ENCODE results near the gene AKAP17A. TPM values are rescaled to one million over a fixed set of nuclear protein-coding genes. Genes with fewer than 3 reads are reported as not detected.

The AKAP17A gene
- total and polyA plus RNA-seq, 2 donors (not counting 1 experiment from before 2014, with no cell fraction given) = 126 to 196 TPM

GRCh38 chrX:1602299-1602698, 10.9 kb downstream of the AKAP17A start:
- no peaks in the 10 kb centered on the region for H3K27me3 ChIP-seq (replicated peaks in 1 of 4; ENCODE audit: control extremely low read depth in 1 of 4, control insufficient read depth in 3 of 4, insufficient read depth in 4 of 4, low read length in 3 of 4)
- no peaks in the 10 kb centered on the region for H3K9me3 Mint-ChIP-seq (ENCODE audit: insufficient read depth)
- H3K9ac ChIP-seq (ENCODE audit: low read length) = no peak overlapping the region
- 94% methylated on average over 5 of the region's 12 CpGs for WGBS (ENCODE audit: insufficient coverage)
- H3K4me2 ChIP-seq (replicated peaks; ENCODE audit: low read depth, low read length, poor library complexity, severe bottlenecking) = no peak overlapping the region
- TF ChIP-seq CTCF (IDR thresholded peaks at IDR 0.05) (no peak), EZH2 (IDR thresholded peaks at IDR 0.05; ENCODE audit: borderline replicate concordance, insufficient read depth, low read depth, low read length, poor library complexity, severe bottlenecking) (no peak)
- peaks cover 0 to 7% (median 0%) of the 10 kb centered on the region in 3 donors for H3K9me3 ChIP-seq (ENCODE audit: control extremely low read depth in 1 of 3, control insufficient read depth in 2 of 3, insufficient read depth in 1 of 3, low read length in 2 of 3)
- peaks cover 2 to 59% of the 10 kb centered on the region in 2 experiments for H3K36me3 ChIP-seq (replicated peaks in 1 of 2; ENCODE audit: control extremely low read depth in 1 of 2, control insufficient read depth in 1 of 2, extremely low read depth in 1 of 2, insufficient read depth in 2 of 2, low read length in 1 of 2)
- H3K27me3 Mint-ChIP-seq = no peaks in the 10 kb centered on the region
- H4K20me1 ChIP-seq (ENCODE audit: control insufficient read depth, insufficient read depth, low read length, poor library complexity, severe bottlenecking) = peaks cover 43% of the 10 kb centered on the region
- H3K4me1 ChIP-seq (ENCODE audit: control insufficient read depth in 2 of 2, insufficient read depth in 2 of 2, low read length in 2 of 2) = peaks cover 0 to 11% of the 10 kb centered on the region in 2 donors
- H3K4me1 Mint-ChIP-seq = peaks cover 2% of the 10 kb centered on the region
- CTCF ChIA-PET = no interaction called here
- no peak overlapping the region for H3K4me3 Mint-ChIP-seq
- H3K79me2 ChIP-seq (ENCODE audit: control insufficient read depth, insufficient read depth, low read length) = peaks cover 29% of the 10 kb centered on the region
- H2AFZ ChIP-seq (ENCODE audit: insufficient read depth, low read depth, low read length, poor library complexity, severe bottlenecking) = no peak overlapping the region
- DNase-seq (no peak), ATAC-seq (ENCODE audit: low read depth) (no peak)
- intact Hi-C loops (cut with micrococcal nuclease) = no loop called here
- no peak overlapping the region for H3K27ac ChIP-seq (ENCODE audit: low read length in 2 of 2)
- no peak overlapping the region for H3K4me3 ChIP-seq (ENCODE audit: control extremely low read depth in 1 of 5, extremely low read depth in 1 of 5, insufficient read depth in 1 of 5, low read depth in 2 of 5, low read length in 4 of 5)
- POLR2A ChIA-PET = no interaction called here
- H3K27ac Mint-ChIP-seq = no peak overlapping the region

GRCh38 chrX:1606496-1606895, 15.1 kb downstream of the AKAP17A start:
- Histone ChIP-seq H4K20me1 (ENCODE audit: control insufficient read depth, insufficient read depth, low read length, poor library complexity, severe bottlenecking) (peaks cover under 1% of the 10 kb centered on the region), H2AFZ (ENCODE audit: insufficient read depth, low read depth, low read length, poor library complexity, severe bottlenecking) (no peak overlapping the region), H3K27me3 (replicated peaks in 1 of 4; ENCODE audit: control extremely low read depth in 1 of 4, control insufficient read depth in 3 of 4, insufficient read depth in 4 of 4, low read length in 3 of 4) (no peaks in the 10 kb centered on the region), H3K27ac (ENCODE audit: low read length in 2 of 2) (no peak overlapping the region), H3K9ac (ENCODE audit: low read length) (no peak overlapping the region), H3K4me2 (replicated peaks; ENCODE audit: low read depth, low read length, poor library complexity, severe bottlenecking) (no peak overlapping the region), H3K4me3 (ENCODE audit: control extremely low read depth in 1 of 5, extremely low read depth in 1 of 5, insufficient read depth in 1 of 5, low read depth in 2 of 5, low read length in 4 of 5) (no peak overlapping the region), H3K4me1 (ENCODE audit: control insufficient read depth in 2 of 2, insufficient read depth in 2 of 2, low read length in 2 of 2) (peaks cover 0 to 7% of the 10 kb centered on the region in 2 donors), H3K9me3 (ENCODE audit: control extremely low read depth in 1 of 3, control insufficient read depth in 2 of 3, insufficient read depth in 1 of 3, low read length in 2 of 3) (peaks cover 0 to 5% (median 0%) of the 10 kb centered on the region in 3 donors), H3K36me3 (replicated peaks in 1 of 2; ENCODE audit: control extremely low read depth in 1 of 2, control insufficient read depth in 1 of 2, extremely low read depth in 1 of 2, insufficient read depth in 2 of 2, low read length in 1 of 2) (peaks cover 2 to 20% of the 10 kb centered on the region in 2 experiments), H3K79me2 (ENCODE audit: control insufficient read depth, insufficient read depth, low read length) (no peaks in the 10 kb centered on the region)
- POLR2A ChIA-PET = no interaction called here
- Mint-ChIP-seq H3K27me3 (no peaks in the 10 kb centered on the region), H3K9me3 (ENCODE audit: insufficient read depth) (no peaks in the 10 kb centered on the region), H3K4me1 (peaks cover 6% of the 10 kb centered on the region), H3K4me3 (no peak overlapping the region), H3K27ac (no peak overlapping the region)
- CTCF ChIA-PET = no interaction called here
- intact Hi-C loops (cut with micrococcal nuclease) = loop anchor here (5.0 kb wide), 1 partner anchor 41 kb away; no protein-coding TSS in a partner anchor
- ATAC-seq (ENCODE audit: low read depth) = no peak
- no peak for TF ChIP-seq CTCF (IDR thresholded peaks at IDR 0.05)
- no peak for TF ChIP-seq EZH2 (IDR thresholded peaks at IDR 0.05; ENCODE audit: borderline replicate concordance, insufficient read depth, low read depth, low read length, poor library complexity, severe bottlenecking)
- DNase-seq = no peak
- WGBS (ENCODE audit: insufficient coverage) = 93% methylated on average over 7 of the region's 11 CpGs

All from B cell (primary cell).